A549 (cell line): ENCODE measurements around the gene FAH. TPM values are rescaled to one million over a fixed set of nuclear protein-coding genes. Genes with fewer than 3 reads are reported as not detected.

Experiments
- ATAC-seq, 2 experiments: fragments of 200-7000 bp in 1 of 2; fragments of >200 bp in 1 of 2; cut with Nextera tagmentation in 1 of 2; cut with Tn5 transposase in 1 of 2; 3 replicates each; pipeline versions ENCODE4 v1.8.0 to v1.9.1; 2018 to 2020; ENCODE audit warnings: mild to moderate bottlenecking in 1 of 2, moderate library complexity in 1 of 2
- CTCF ChIA-PET: fragments of 300-600 bp; sonication (Branson Sonifier 250); formaldehyde crosslinking; extraction: SDS; loops from one replicate; lab custom pipeline; 2021; ENCODE audit warnings: antibody characterized with exemption, inconsistent platforms; lab: Yijun Ruan, JAX
- POLR2A ChIA-PET: fragments of 350-600 bp; formaldehyde crosslinking; extraction: SDS; loops from one replicate; lab custom pipeline; 2021; ENCODE audit warnings: antibody characterized with exemption, inconsistent platforms; lab: Yijun Ruan, JAX
- DNase-seq, 2 experiments: peaks; one replicate each; pipeline versions ENCODE4 v3.0.0 to v3.0.0-alpha.2; 2011 to 2016; ENCODE audit warnings: low read depth in 1 of 2, low spot score in 1 of 2
- FAIRE-seq: peaks from 2 replicates; lab custom pipeline; 2011; peaks lifted over from hg19 to GRCh38; lab: Jason Lieb, UNC
- H3K27ac ChIP-seq, 2 experiments: fragments of >200 bp; sonication (Bioruptor Twin); formaldehyde crosslinking; 3 replicates each; pipeline ENCODE4 v1.5.1; 2016 to 2017
- H3K4me1 ChIP-seq: fragments of >200 bp; sonication (Bioruptor Twin); formaldehyde crosslinking; 3 replicates; pipeline ENCODE4 v1.6.1; 2016
- H3K4me2 ChIP-seq: fragments of >200 bp; sonication (Bioruptor Twin); formaldehyde crosslinking; 3 replicates; pipeline ENCODE4 v1.6.1; 2016
- H3K4me3 ChIP-seq: fragments of >200 bp; sonication (Bioruptor Twin); formaldehyde crosslinking; 3 replicates; pipeline ENCODE4 v1.5.1; 2016
- H3K9me3 ChIP-seq: fragments of >200 bp; sonication (Bioruptor Twin); formaldehyde crosslinking; 3 replicates; pipeline ENCODE4 v1.6.1; 2016
- CBX8 ChIP-seq: fragments of 200-600 bp; sonication (generic); IDR thresholded peaks from 2 replicates; pipeline ENCODE4 v1.6.1; 2016
- CHD2 ChIP-seq: fragments of 150-350 bp; IDR thresholded peaks from 2 replicates; pipeline ENCODE4 v1.6.1; 2014; ENCODE audit warnings: low read length; ENCODE audit not compliant: partially characterized antibody
- CTCF ChIP-seq: fragments of >200 bp; sonication (Bioruptor Twin); formaldehyde crosslinking; IDR thresholded peaks from 3 replicates; pipeline ENCODE4 v1.5.1; 2016
- EHF ChIP-seq: fragments of 250-450 bp; sonication (Bioruptor Pico); IDR thresholded peaks from 2 replicates; pipeline ENCODE4 v1.5.0; 2020; ENCODE audit warnings: mild to moderate bottlenecking
- ELK1 ChIP-seq: fragments of 150-350 bp; IDR thresholded peaks from 2 replicates; pipeline ENCODE4 v1.6.1; 2014; ENCODE audit warnings: low read depth, mild to moderate bottlenecking, low read length
- EP300 ChIP-seq, 2 experiments: fragments of >200 bp; sonication (Bioruptor Twin); formaldehyde crosslinking; IDR thresholded peaks; 2 replicates in 1 of 2; 3 replicates in 1 of 2; pipeline ENCODE4 v1.6.1; 2016 to 2017
- FOSL2 ChIP-seq, 2 experiments: fragments of 450-650 bp in 1 of 2; fragments of >200 bp in 1 of 2; sonication (Bioruptor Twin) in 1 of 2; formaldehyde crosslinking; IDR thresholded peaks; 2 replicates each; pipeline versions ENCODE4 v1.5.0 to v1.6.1; 2016 to 2020; ENCODE audit warnings: mild to moderate bottlenecking in 1 of 2, moderate library complexity in 1 of 2
- GATA3 ChIP-seq: IDR thresholded peaks from 2 replicates; pipeline ENCODE4 v1.6.1; 2012; ENCODE audit warnings: borderline replicate concordance
- HDAC2 ChIP-seq: fragments of 200-600 bp; sonication (generic); IDR thresholded peaks from 2 replicates; pipeline ENCODE4 v1.6.1; 2016
- JUNB ChIP-seq: fragments of >200 bp; sonication (Bioruptor Twin); formaldehyde crosslinking; IDR thresholded peaks from 2 replicates; pipeline ENCODE4 v1.6.1; 2016
- KDM5A ChIP-seq: fragments of 200-600 bp; sonication (generic); IDR thresholded peaks from 2 replicates; pipeline ENCODE4 v1.6.1; 2016; ENCODE audit warnings: antibody characterized with exemption, mild to moderate bottlenecking
- NPAS2 ChIP-seq: fragments of 250-450 bp; sonication (Bioruptor Pico); IDR thresholded peaks from 2 replicates; pipeline ENCODE4 v1.8.0; 2022; ENCODE audit warnings: mild to moderate bottlenecking, moderate library complexity, borderline replicate concordance
- NR3C1 ChIP-seq: fragments of >200 bp; sonication (Bioruptor Twin); formaldehyde crosslinking; IDR thresholded peaks from 3 replicates; pipeline ENCODE4 v1.6.1; 2017
- POLR2AphosphoS2 ChIP-seq: conservative IDR thresholded peaks from 2 replicates; pipeline ENCODE4 v1.6.1; 2012; ENCODE audit warnings: low read length, improper control_type of control experiment, inconsistent platforms
- RAD21 ChIP-seq, 2 experiments: fragments of >200 bp in 1 of 2; sonication (Bioruptor Twin) in 1 of 2; formaldehyde crosslinking in 1 of 2; IDR thresholded peaks in 1 of 2; conservative IDR thresholded peaks in 1 of 2; 2 replicates in 1 of 2; 3 replicates in 1 of 2; pipeline ENCODE4 v1.6.1; 2012 to 2018; ENCODE audit warnings: inconsistent platforms in 1 of 2
- RCOR1 ChIP-seq: fragments of 150-350 bp; IDR thresholded peaks from 2 replicates; pipeline ENCODE4 v1.6.1; 2014; ENCODE audit warnings: antibody characterized with exemption, low read length, low read depth
- RFX5 ChIP-seq: fragments of 450-650 bp; IDR thresholded peaks from 2 replicates; pipeline ENCODE4 v1.7.1; 2014; ENCODE audit warnings: antibody characterized with exemption, mild to moderate bottlenecking, moderate library complexity
- RNF2 ChIP-seq: fragments of 200-600 bp; sonication (generic); IDR thresholded peaks from 2 replicates; pipeline ENCODE4 v1.6.1; 2016; ENCODE audit warnings: low read depth, mild to moderate bottlenecking, antibody characterized with exemption, moderate library complexity, borderline replicate concordance
- ZC3H11A ChIP-seq: fragments of 450-650 bp; IDR thresholded peaks from 2 replicates; pipeline ENCODE4 v1.6.1; 2014; ENCODE audit warnings: antibody characterized with exemption, mild to moderate bottlenecking
- WGBS: methylation state at CpG from one replicate; pipeline ENCODE4 v1.1.6; 2017; ENCODE audit errors: missing lambda C conversion rate; 5-methylcytosine and 5-hydroxymethylcytosine counted together
- polyA plus RNA-seq, 4 experiments: library from polyadenylated mRNA; depleted of rRNA in 3 of 4; stranded (reverse); fragments of >200 nt; fragmentation: RNase III in 1 of 4; extraction: RNeasy Plus Mini Kit Qiagen cat#74134 plus additional on column Dnase treatment in 1 of 4; gene quantifications; 2 replicates in 3 of 4; 3 replicates in 1 of 4; pipeline ENCODE4 v1.2.3, GENCODE V29; 2011 to 2017
- TF ChIP-seq, protein P1 (sequence below): IDR thresholded peaks from 2 replicates; pipeline ENCODE4 v1.6.1; 2012
- TF ChIP-seq, protein P2 (sequence below): fragments of 250-450 bp; sonication (Bioruptor Pico); IDR thresholded peaks from 2 replicates; pipeline ENCODE4 v1.5.0; 2020; ENCODE audit warnings: low read depth, mild to moderate bottlenecking, moderate library complexity

FAH gene
- polyA plus RNA-seq, 2 of the 4 experiments (the other 2 are of a cell fraction) = 27.3 to 31.9 TPM

DNA sequence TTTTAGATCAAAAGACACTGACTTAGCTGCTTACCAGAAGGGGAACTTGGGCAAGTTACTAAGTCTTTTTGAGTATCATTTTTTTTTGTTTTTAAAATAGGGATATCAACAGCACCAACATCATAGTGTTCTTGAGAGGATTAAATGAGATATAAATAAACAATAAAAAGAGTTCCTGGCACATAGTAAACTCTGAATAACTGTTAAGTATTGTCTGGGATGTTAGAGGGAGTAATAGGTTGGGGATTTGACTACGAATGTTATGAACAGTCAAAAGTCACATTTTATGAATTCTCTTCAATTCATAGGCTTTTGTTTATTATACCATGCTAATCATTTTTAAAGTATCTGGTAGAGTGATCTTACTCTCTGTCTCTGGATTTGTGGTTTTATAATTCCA, 37.8 kb upstream of the FAH start:
- ChIA-PET CTCF (interaction anchor here (1.2 kb wide), 1 partner anchor 27 kb away, joined by 3 read pairs; no protein-coding TSS in a partner anchor), POLR2A (no interaction called here)
- no peak overlapping the region for H3K4me3 ChIP-seq
- FAIRE-seq (no peak), DNase-seq (no peak), ATAC-seq (no peak)
- H3K4me2 ChIP-seq = no peak overlapping the region
- peaks cover 7% of the 10 kb centered on the region; the same call in 2 of the 3 replicates for H3K4me1 ChIP-seq
- H3K9me3 ChIP-seq = no peaks in the 10 kb centered on the region
- TF ChIP-seq NR3C1 = no peak
- TF ChIP-seq, all 56 proteins: peak for 0
- 81% methylated on average over 1 of the region's 1 CpG for WGBS
- H3K27ac ChIP-seq = no peak overlapping the region

- ChIA-PET CTCF (no interaction called here), POLR2A (no interaction called here)
- FAIRE-seq (peak; percentile 7), ATAC-seq (no peak), DNase-seq (no peak)
- no peak overlapping the region for H3K4me2 ChIP-seq
- TF ChIP-seq GATA3 (no peak), CHD2 (no peak), FOSL2 (IDR thresholded peaks at IDR 0.05) (no peak), FOSL2 (CRISPR knock-in tag; IDR thresholded peaks at IDR 0.05) (no peak), EP300 (IDR thresholded peaks at IDR 0.05) (no peak), JUNB (no peak), ELK1 (no peak), EHF (no peak), RFX5 (no peak), RCOR1 (no peak)
- TF ChIP-seq, protein P1, sequence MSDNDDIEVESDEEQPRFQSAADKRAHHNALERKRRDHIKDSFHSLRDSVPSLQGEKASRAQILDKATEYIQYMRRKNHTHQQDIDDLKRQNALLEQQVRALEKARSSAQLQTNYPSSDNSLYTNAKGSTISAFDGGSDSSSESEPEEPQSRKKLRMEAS = no peak
- TF ChIP-seq, protein P2, sequence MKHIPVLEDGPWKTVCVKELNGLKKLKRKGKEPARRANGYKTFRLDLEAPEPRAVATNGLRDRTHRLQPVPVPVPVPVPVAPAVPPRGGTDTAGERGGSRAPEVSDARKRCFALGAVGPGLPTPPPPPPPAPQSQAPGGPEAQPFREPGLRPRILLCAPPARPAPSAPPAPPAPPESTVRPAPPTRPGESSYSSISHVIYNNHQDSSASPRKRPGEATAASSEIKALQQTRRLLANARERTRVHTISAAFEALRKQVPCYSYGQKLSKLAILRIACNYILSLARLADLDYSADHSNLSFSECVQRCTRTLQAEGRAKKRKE = no peak
- no peaks in the 10 kb centered on the region for H3K9me3 ChIP-seq
- H3K4me3 ChIP-seq = no peak overlapping the region
- 96% methylated on average over 2 of the region's 2 CpGs for WGBS
- H3K4me1 ChIP-seq = no peaks in the 10 kb centered on the region
- no peak overlapping the region for H3K27ac ChIP-seq
These were observed 33.8 kb upstream of the FAH start for GRCh38 chr15:80118956-80119355.

- Histone ChIP-seq H3K9me3 (no peaks in the 10 kb centered on the region), H3K27ac (no peak overlapping the region), H3K4me2 (no peak overlapping the region), H3K4me3 (no peak overlapping the region), H3K4me1 (no peaks in the 10 kb centered on the region)
- ChIA-PET POLR2A (no interaction called here), CTCF (interaction anchor here (1.0 kb wide), 1 partner anchor 9 kb away, joined by 3 read pairs; no protein-coding TSS in a partner anchor)
- FAIRE-seq (no peak), DNase-seq (no peak), ATAC-seq (no peak)
- WGBS = 96% methylated on average over 1 of the region's 1 CpG
- TF ChIP-seq KDM5A (no peak), RNF2 (no peak), POLR2AphosphoS2 (no peak), RAD21 (conservative IDR thresholded peaks at IDR 0.05 in 1 of 2, IDR thresholded peaks at IDR 0.05 in 1 of 2) (no peak), FOSL2 (IDR thresholded peaks at IDR 0.05) (no peak), FOSL2 (CRISPR knock-in tag; IDR thresholded peaks at IDR 0.05) (no peak), NPAS2 (no peak), GATA3 (no peak), HDAC2 (no peak), CBX8 (no peak), ZC3H11A (no peak), CTCF (no peak)
- TF ChIP-seq, all 56 proteins: peak for 0
These were observed 32.2 kb upstream of the FAH start for GRCh38 chr15:80120636-80121035.
